ENCODE measurements around the gene SLC8A1. TPM values are rescaled to one million over a fixed set of nuclear protein-coding genes. Genes with fewer than 3 reads are reported as not detected.

The SLC8A1 gene
- total and polyA plus RNA-seq, 2 donors (not counting 1 experiment from before 2014, with no cell fraction given): 17.4 to 109 TPM

GRCh38 chr2:40364151-40364874, 87.6 kb downstream of the SLC8A1 start:
- Histone ChIP-seq H4K20me1 (ENCODE audit: control insufficient read depth, extremely low read depth, insufficient read depth, low read length) (no peaks in the 10 kb centered on the region), H3K27me3 (ENCODE audit: control insufficient read depth, insufficient read depth, low read length) (no peaks in the 10 kb centered on the region), H3K9me3 (ENCODE audit: control insufficient read depth, insufficient read depth, low read depth, low read length) (no peaks in the 10 kb centered on the region), H3K9ac (ENCODE audit: insufficient read depth, low read length) (peak overlapping the region; percentile 32), H3K4me1 (ENCODE audit: control insufficient read depth, extremely low read depth, insufficient read depth, low read length) (peaks cover 2% of the 10 kb centered on the region), H3K27ac (ENCODE audit: insufficient read depth, low read length) (peak overlapping the region; percentile 69), H3K4me3 (replicated peaks in 1 of 4; ENCODE audit: control extremely low read depth in 1 of 4, insufficient read depth in 1 of 4, low read depth in 3 of 4, low read length in 4 of 4) (peak overlapping the region; percentile 32 to 66 (median 53)), H3K36me3 (ENCODE audit: control insufficient read depth, insufficient read depth, low read length) (no peaks in the 10 kb centered on the region), H3K79me2 (ENCODE audit: control insufficient read depth, insufficient read depth, low read length) (no peaks in the 10 kb centered on the region), H3K4me2 (ENCODE audit: extremely low read depth, insufficient read depth, low read length) (peak overlapping the region; percentile 69), H2AFZ (ENCODE audit: low read length) (no peak overlapping the region)
- peak in 1 of 2 donors; percentile 83 for DNase-seq (ENCODE audit: low read depth in 2 of 2)
- no peak for TF ChIP-seq EZH2 (IDR thresholded peaks at IDR 0.05; ENCODE audit: low read length, missing control alignments)
- no peak for TF ChIP-seq CTCF (conservative IDR thresholded peaks at IDR 0.05 in 1 of 2, IDR thresholded peaks at IDR 0.05 in 1 of 2; ENCODE audit: low read depth in 1 of 2, low read length in 2 of 2)

GRCh38 chr2:40363631-40364030, 88.3 kb downstream of the SLC8A1 start:
- peaks cover 2% of the 10 kb centered on the region for H3K4me1 ChIP-seq (ENCODE audit: control insufficient read depth, extremely low read depth, insufficient read depth, low read length)
- no peaks in the 10 kb centered on the region for H4K20me1 ChIP-seq (ENCODE audit: control insufficient read depth, extremely low read depth, insufficient read depth, low read length)
- no peak overlapping the region for H3K9ac ChIP-seq (ENCODE audit: insufficient read depth, low read length)
- H2AFZ ChIP-seq (ENCODE audit: low read length): no peak overlapping the region
- H3K79me2 ChIP-seq (ENCODE audit: control insufficient read depth, insufficient read depth, low read length): no peaks in the 10 kb centered on the region
- peak overlapping the region; percentile 69 for H3K4me2 ChIP-seq (ENCODE audit: extremely low read depth, insufficient read depth, low read length)
- peak overlapping the region; percentile 34 for H3K27ac ChIP-seq (ENCODE audit: insufficient read depth, low read length)
- TF ChIP-seq CTCF (conservative IDR thresholded peaks at IDR 0.05 in 1 of 2, IDR thresholded peaks at IDR 0.05 in 1 of 2; ENCODE audit: low read depth in 1 of 2, low read length in 2 of 2) (no peak), EZH2 (IDR thresholded peaks at IDR 0.05; ENCODE audit: low read length, missing control alignments) (no peak)
- no peaks in the 10 kb centered on the region for H3K27me3 ChIP-seq (ENCODE audit: control insufficient read depth, insufficient read depth, low read length)
- no peaks in the 10 kb centered on the region for H3K36me3 ChIP-seq (ENCODE audit: control insufficient read depth, insufficient read depth, low read length)
- H3K9me3 ChIP-seq (ENCODE audit: control insufficient read depth, insufficient read depth, low read depth, low read length): no peaks in the 10 kb centered on the region
- peak; percentile 69 to 82 for DNase-seq (ENCODE audit: low read depth in 2 of 2)
- H3K4me3 ChIP-seq (replicated peaks in 1 of 4; ENCODE audit: control extremely low read depth in 1 of 4, insufficient read depth in 1 of 4, low read depth in 3 of 4, low read length in 4 of 4): peak overlapping the region; percentile 12 to 66 (median 53)

- Histone ChIP-seq H4K20me1 (ENCODE audit: control insufficient read depth, extremely low read depth, insufficient read depth, low read length) (no peaks in the 10 kb centered on the region), H3K27ac (ENCODE audit: insufficient read depth, low read length) (peak overlapping the region; percentile 34), H3K9me3 (ENCODE audit: control insufficient read depth, insufficient read depth, low read depth, low read length) (no peaks in the 10 kb centered on the region), H3K79me2 (ENCODE audit: control insufficient read depth, insufficient read depth, low read length) (no peaks in the 10 kb centered on the region), H3K27me3 (ENCODE audit: control insufficient read depth, insufficient read depth, low read length) (no peaks in the 10 kb centered on the region), H3K4me2 (ENCODE audit: extremely low read depth, insufficient read depth, low read length) (peak overlapping the region; percentile 69), H2AFZ (ENCODE audit: low read length) (no peak overlapping the region), H3K9ac (ENCODE audit: insufficient read depth, low read length) (no peak overlapping the region), H3K4me3 (replicated peaks in 1 of 4; ENCODE audit: control extremely low read depth in 1 of 4, insufficient read depth in 1 of 4, low read depth in 3 of 4, low read length in 4 of 4) (peak overlapping the region; percentile 12 to 66 (median 53)), H3K36me3 (ENCODE audit: control insufficient read depth, insufficient read depth, low read length) (no peaks in the 10 kb centered on the region), H3K4me1 (ENCODE audit: control insufficient read depth, extremely low read depth, insufficient read depth, low read length) (peaks cover 2% of the 10 kb centered on the region)
- DNase-seq (ENCODE audit: low read depth in 2 of 2): peak in 1 of 2 donors; percentile 40
- no peak for TF ChIP-seq CTCF (conservative IDR thresholded peaks at IDR 0.05 in 1 of 2, IDR thresholded peaks at IDR 0.05 in 1 of 2; ENCODE audit: low read depth in 1 of 2, low read length in 2 of 2)
These were observed 88.7 kb downstream of the SLC8A1 start for GRCh38 chr2:40363231-40363630.
